A549 (cell line): ENCODE results near the gene MAP3K15.

Experiments
- EP300 ChIP-seq, 2 experiments: fragments of >200 bp; sonication (Bioruptor Twin); formaldehyde crosslinking; IDR thresholded peaks; 2 replicates in 1 of 2; 3 replicates in 1 of 2; pipeline ENCODE4 v1.6.1; 2016 to 2017
- JUN ChIP-seq, 2 experiments: fragments of >200 bp; sonication (Bioruptor Twin); formaldehyde crosslinking; IDR thresholded peaks; 2 replicates in 1 of 2; 3 replicates in 1 of 2; pipeline ENCODE4 v1.6.1; 2016 to 2017
- POLR2A ChIP-seq: IDR thresholded peaks from 2 replicates; pipeline ENCODE4 v1.6.1; 2012; ENCODE audit warnings: mild to moderate bottlenecking, low read length
- REST ChIP-seq: fragments of 200-600 bp; sonication (generic); IDR thresholded peaks from 2 replicates; pipeline ENCODE4 v1.6.1; 2016; ENCODE audit warnings: antibody characterized with exemption, mild to moderate bottlenecking, moderate library complexity
- ZFP36 ChIP-seq: fragments of 450-650 bp; IDR thresholded peaks from 2 replicates; pipeline ENCODE4 v1.6.1; 2014; ENCODE audit warnings: borderline replicate concordance; ENCODE audit not compliant: partially characterized antibody
- TF ChIP-seq, protein P1 (sequence below): fragments of >200 bp; sonication (Bioruptor Twin); formaldehyde crosslinking; IDR thresholded peaks from 3 replicates; pipeline ENCODE4 v1.5.1; 2016

DNA sequence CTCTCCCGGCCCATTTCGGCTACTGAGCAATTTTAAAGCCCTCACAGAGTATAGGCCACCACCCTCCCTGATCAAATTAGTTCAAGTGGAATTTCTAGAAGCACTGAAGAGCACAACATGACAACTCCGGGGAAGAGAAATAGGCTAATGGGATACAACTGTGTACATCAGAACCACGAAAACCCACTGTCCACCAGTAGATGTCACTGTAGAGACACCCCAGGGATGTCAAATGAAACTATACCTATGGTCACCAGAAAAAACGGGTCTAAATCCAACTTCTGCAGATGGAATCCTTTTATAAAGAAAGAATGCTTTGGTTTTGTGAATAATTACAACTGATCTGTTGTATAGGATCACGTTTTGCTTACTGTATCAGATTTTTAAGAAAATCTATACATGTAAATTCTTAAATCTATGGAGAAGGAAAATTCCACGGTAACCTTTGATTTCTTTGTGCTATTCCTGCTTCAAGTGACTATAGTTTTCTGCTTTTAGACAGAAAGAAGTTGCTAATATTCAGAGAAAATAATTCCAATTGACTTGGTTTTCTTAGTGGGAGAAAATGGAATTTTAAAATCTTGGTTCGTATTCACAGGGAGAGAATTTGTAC is 29.5 kb upstream of the MAP3K15 start:
- TF ChIP-seq ZFP36 (no peak), POLR2A (no peak), EP300 (IDR thresholded peaks at IDR 0.05) (no peak), JUN (IDR thresholded peaks at IDR 0.05) (no peak), REST (no peak)
- TF ChIP-seq, protein P1, sequence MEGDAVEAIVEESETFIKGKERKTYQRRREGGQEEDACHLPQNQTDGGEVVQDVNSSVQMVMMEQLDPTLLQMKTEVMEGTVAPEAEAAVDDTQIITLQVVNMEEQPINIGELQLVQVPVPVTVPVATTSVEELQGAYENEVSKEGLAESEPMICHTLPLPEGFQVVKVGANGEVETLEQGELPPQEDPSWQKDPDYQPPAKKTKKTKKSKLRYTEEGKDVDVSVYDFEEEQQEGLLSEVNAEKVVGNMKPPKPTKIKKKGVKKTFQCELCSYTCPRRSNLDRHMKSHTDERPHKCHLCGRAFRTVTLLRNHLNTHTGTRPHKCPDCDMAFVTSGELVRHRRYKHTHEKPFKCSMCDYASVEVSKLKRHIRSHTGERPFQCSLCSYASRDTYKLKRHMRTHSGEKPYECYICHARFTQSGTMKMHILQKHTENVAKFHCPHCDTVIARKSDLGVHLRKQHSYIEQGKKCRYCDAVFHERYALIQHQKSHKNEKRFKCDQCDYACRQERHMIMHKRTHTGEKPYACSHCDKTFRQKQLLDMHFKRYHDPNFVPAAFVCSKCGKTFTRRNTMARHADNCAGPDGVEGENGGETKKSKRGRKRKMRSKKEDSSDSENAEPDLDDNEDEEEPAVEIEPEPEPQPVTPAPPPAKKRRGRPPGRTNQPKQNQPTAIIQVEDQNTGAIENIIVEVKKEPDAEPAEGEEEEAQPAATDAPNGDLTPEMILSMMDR = peak; percentile 77
